ENCODE measurements around the gene RAB3C. TPM values are rescaled to one million over a fixed set of nuclear protein-coding genes. Genes with fewer than 3 reads are reported as not detected.

Gene RAB3C
- total and polyA plus RNA-seq, 12 donors: 0.09 to 22.0 (median 6.1) TPM

DNA sequence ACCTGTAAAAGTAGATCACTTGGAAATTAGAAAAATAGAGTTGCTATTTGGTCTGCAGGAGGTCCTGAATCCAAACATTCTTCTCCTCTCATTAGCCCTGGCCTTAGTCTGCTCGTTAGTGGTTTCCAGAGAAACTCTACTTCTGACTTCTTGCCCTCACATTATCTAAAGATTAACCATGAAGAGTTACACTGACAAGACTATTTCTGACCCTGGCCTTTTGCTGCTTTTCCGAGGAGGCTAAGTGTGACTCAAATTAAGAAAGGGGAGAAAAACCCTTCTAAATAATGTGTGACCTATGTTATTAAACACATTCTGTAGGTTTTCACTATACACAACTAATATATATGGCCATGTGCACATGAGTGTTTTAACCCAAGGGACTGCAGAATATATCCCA, 302.4 kb downstream of the RAB3C start:
- H3K27ac ChIP-seq: no peak overlapping the region
- intact Hi-C loops (cut with DNase I): loop anchor here (5.0 to 10.0 kb wide), 2 partner anchors 122 to 280 kb away; no protein-coding TSS in a partner anchor
- H3K36me3 ChIP-seq (replicated peaks in 1 of 2): no peaks in the 10 kb centered on the region
- 53 to 76% (median 69%) methylated on average over 2 of the region's 2 CpGs for WGBS, 4 donors
- H3K27me3 ChIP-seq: no peaks in the 10 kb centered on the region
- H3K9me3 ChIP-seq (replicated peaks in 1 of 3): no peaks in the 10 kb centered on the region
- no peak for DNase-seq
- H3K4me3 ChIP-seq: no peak overlapping the region
- peaks cover 0 to 5% of the 10 kb centered on the region in 2 donors for H3K4me1 ChIP-seq (replicated peaks in 1 of 2)
- no peak for TF ChIP-seq POLR2A (IDR thresholded peaks at IDR 0.05)
- TF ChIP-seq, protein P1, sequence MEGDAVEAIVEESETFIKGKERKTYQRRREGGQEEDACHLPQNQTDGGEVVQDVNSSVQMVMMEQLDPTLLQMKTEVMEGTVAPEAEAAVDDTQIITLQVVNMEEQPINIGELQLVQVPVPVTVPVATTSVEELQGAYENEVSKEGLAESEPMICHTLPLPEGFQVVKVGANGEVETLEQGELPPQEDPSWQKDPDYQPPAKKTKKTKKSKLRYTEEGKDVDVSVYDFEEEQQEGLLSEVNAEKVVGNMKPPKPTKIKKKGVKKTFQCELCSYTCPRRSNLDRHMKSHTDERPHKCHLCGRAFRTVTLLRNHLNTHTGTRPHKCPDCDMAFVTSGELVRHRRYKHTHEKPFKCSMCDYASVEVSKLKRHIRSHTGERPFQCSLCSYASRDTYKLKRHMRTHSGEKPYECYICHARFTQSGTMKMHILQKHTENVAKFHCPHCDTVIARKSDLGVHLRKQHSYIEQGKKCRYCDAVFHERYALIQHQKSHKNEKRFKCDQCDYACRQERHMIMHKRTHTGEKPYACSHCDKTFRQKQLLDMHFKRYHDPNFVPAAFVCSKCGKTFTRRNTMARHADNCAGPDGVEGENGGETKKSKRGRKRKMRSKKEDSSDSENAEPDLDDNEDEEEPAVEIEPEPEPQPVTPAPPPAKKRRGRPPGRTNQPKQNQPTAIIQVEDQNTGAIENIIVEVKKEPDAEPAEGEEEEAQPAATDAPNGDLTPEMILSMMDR (IDR thresholded peaks at IDR 0.05): no peak

DNA sequence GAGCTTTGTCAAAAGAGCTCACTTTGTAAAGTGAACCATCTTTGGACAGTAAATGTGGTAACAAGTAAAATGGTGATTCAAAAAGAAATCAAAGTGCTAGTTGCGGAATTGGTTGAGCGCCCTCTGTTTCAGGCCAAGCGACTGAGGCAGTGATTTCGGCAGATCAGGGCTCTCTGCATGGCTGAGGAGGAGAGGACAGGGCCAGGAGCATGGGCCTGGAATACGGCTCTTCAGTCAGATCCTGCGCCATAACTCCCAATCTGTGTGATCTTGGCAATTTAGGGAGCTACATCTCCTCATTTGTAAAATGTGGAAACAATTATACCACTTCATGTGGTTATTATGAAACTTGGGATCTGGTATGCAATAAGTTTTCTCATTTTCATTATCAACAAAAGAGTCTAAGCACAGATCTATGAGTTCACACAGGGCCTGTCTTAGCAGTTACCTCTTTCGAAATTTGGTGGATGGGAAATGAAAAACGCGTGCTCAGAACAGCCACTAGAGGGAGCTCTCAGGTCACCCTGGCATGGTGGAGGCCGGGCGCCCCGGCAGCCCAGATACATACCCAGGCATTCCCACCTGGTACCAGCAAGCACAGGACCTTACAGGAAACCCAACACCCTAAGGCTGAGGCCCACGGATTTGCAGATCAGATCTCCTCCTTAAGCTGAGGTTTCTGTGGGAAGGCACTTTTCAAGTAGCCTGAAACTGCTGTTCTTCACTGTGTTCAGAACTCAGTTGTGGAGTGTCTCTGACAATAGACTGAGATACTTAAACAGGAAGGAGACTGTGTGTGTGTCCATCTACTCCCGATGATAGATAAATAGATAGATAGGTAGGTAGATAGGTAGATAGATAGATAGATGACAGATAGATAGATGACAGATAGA, 303.7 kb downstream of the RAB3C start:
- Histone ChIP-seq H3K36me3 (replicated peaks in 1 of 2) (no peaks in the 10 kb centered on the region), H3K27me3 (no peaks in the 10 kb centered on the region), H3K9me3 (replicated peaks in 1 of 3) (no peaks in the 10 kb centered on the region), H3K4me1 (replicated peaks in 1 of 2) (peaks cover 0 to 7% of the 10 kb centered on the region in 2 donors), H3K27ac (peak overlapping the region in 2 of 5 donors; percentile 46 to 86), H3K4me3 (no peak overlapping the region)
- intact Hi-C loops (cut with DNase I): loop anchor here (5.0 to 10.0 kb wide), 2 partner anchors 121 to 278 kb away; no protein-coding TSS in a partner anchor
- whole genome bisulfite sequencing, 4 donors: 38 to 44% (median 40%) methylated on average over 14 of the region's 14 CpGs
- TF ChIP-seq, protein P1 (IDR thresholded peaks at IDR 0.05): peak; percentile 68 to 97 (median 82)
- TF ChIP-seq POLR2A (IDR thresholded peaks at IDR 0.05): no peak
- peak; percentile 54 to 84 (median 68) for DNase-seq

DNA sequence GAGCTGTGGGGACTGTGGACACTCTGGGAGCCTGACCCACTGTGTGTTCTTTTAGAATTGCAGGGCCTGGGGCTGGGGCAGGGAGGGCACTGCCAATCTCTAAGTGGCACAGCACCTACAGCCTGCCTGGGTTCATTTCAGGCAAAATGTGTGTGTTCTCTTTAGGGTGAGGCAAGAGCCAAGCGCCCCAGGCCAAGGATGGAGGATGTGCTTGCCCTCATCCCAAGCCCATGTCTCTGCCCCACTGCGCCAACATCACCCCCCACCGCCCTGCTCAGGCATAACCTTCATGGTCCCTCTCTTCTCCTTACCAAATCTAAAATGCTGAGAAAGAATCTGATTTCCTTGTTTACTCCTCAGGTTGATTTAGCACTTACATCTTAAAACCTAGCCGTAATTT, 304.4 kb downstream of the RAB3C start:
- Histone ChIP-seq H3K4me1 (replicated peaks in 1 of 2) (peaks cover 0 to 12% of the 10 kb centered on the region in 2 donors), H3K9me3 (replicated peaks in 1 of 3) (no peaks in the 10 kb centered on the region), H3K27me3 (no peaks in the 10 kb centered on the region), H3K27ac (peak overlapping the region in 3 of 5 donors; percentile 46 to 86 (median 52)), H3K36me3 (replicated peaks in 1 of 2) (no peaks in the 10 kb centered on the region), H3K4me3 (no peak overlapping the region)
- intact Hi-C loops (cut with DNase I): loop anchor here (5.0 to 10.0 kb wide), 2 partner anchors 120 to 277 kb away; no protein-coding TSS in a partner anchor
- TF ChIP-seq POLR2A (IDR thresholded peaks at IDR 0.05): no peak
- TF ChIP-seq, protein P1 (IDR thresholded peaks at IDR 0.05): no peak
- no peak for DNase-seq
- 90 to 98% (median 95%) methylated on average over 4 of the region's 4 CpGs for WGBS, 4 donors

DNA sequence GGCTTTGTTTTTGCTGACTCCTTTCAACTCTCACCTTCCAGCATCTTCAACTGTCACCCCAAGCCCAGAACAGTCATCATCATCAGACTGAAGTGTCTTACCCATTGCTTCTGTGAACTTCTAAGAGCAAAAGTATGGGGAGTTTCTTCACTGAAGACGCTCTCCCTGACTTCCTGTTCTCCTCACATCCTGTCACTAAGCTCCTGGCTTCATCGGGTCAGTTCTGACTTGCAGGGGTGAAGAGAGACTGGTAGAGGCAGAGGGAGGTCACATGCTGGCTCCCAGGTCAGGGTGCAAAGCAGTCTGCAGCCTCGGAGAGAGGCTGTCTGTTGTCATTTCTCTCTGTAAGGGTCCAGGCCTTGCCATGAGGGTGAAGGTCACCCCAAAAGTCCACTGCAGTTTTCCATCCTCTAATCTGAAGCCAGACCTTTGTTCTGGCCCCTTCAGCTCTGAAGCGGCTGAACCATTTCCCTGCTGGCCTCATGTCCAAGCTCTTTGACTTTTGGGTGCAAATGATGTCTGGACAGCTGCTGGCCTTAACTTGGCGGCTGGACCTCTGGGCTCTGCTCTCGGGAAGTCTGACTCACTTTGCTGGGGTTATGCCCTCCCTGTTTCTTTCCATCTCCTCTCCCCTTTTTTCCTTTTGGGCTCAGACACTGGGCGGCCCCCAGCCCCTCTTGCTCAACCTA, 305.0 kb downstream of the RAB3C start:
- intact Hi-C loops (cut with DNase I): loop anchor here (5.0 to 10.0 kb wide), 2 partner anchors 119 to 277 kb away; no protein-coding TSS in a partner anchor
- Histone ChIP-seq H3K4me3 (no peak overlapping the region), H3K4me1 (replicated peaks in 1 of 2) (peaks cover 0 to 12% of the 10 kb centered on the region in 2 donors), H3K27me3 (no peaks in the 10 kb centered on the region), H3K27ac (peak overlapping the region in 2 of 5 donors; percentile 46 to 86), H3K9me3 (replicated peaks in 1 of 3) (no peaks in the 10 kb centered on the region), H3K36me3 (replicated peaks in 1 of 2) (no peaks in the 10 kb centered on the region)
- DNase-seq: peak in 6 of 7 donors; percentile 42 to 82 (median 57)
- TF ChIP-seq, protein P1 (IDR thresholded peaks at IDR 0.05): no peak
- TF ChIP-seq POLR2A (IDR thresholded peaks at IDR 0.05): no peak
- 62 to 64% (median 63%) methylated on average over 7 of the region's 7 CpGs for WGBS, 4 donors
